Peyer's patch (tissue), 4 donors: ENCODE measurements around the gene EYA3. TPM values are rescaled to one million over a fixed set of nuclear protein-coding genes. Genes with fewer than 3 reads are reported as not detected.

Experiments used
- DNase-seq, 3 donors: peaks; one replicate each; pipeline ENCODE4 v3.0.0-alpha.2; 2017 to 2019
- H3K27ac ChIP-seq, 4 donors: fragments of 200-600 bp; sonication (generic); one replicate each; pipeline ENCODE4 v1.5.1; 2016 to 2019
- H3K27me3 ChIP-seq, 2 donors: fragments of 200-600 bp; sonication (generic); one replicate each; pipeline ENCODE4 v1.5.1; 2019
- H3K36me3 ChIP-seq, 3 donors: fragments of 200-600 bp; sonication (generic); one replicate each; pipeline ENCODE4 v1.5.1; 2016 to 2019
- H3K4me1 ChIP-seq, 4 donors: fragments of 200-600 bp; sonication (generic); one replicate each; pipeline ENCODE4 v1.5.1; 2016 to 2019
- H3K4me3 ChIP-seq, 4 donors: fragments of 200-600 bp; sonication (generic); 1 replicate in 3 of 4; 2 replicates in 1 of 4; pipeline ENCODE4 v1.5.1; 2016 to 2019; ENCODE audit warnings: mild to moderate bottlenecking in 1 of 4
- H3K9me3 ChIP-seq, 4 donors: fragments of 200-600 bp; sonication (generic); one replicate each; pipeline ENCODE4 v1.5.1; 2016 to 2019; ENCODE audit warnings: mild to moderate bottlenecking in 1 of 4
- CTCF ChIP-seq, 6 experiments: fragments of 450-650 bp in 4 of 6; fragments of 200-600 bp in 2 of 6; sonication (generic) in 1 of 6; IDR thresholded peaks; one replicate each; pipeline ENCODE4 v1.5.1; 2017 to 2019; ENCODE audit warnings: antibody characterized with exemption in 6 of 6, mild to moderate bottlenecking in 3 of 6, moderate library complexity in 1 of 6
- POLR2A ChIP-seq, 2 donors: fragments of 450-650 bp; IDR thresholded peaks; one replicate each; pipeline ENCODE4 v1.5.1; 2017; ENCODE audit warnings: antibody characterized with exemption in 2 of 2, mild to moderate bottlenecking in 2 of 2, moderate library complexity in 2 of 2
- total RNA-seq, 4 donors: library from RNA; depleted of rRNA; stranded (reverse); fragments of >200 nt; gene quantifications; one replicate each; pipeline ENCODE4 v1.1.0, GENCODE V29; 2016

Gene EYA3
- total RNA-seq, 4 donors from 2014 or later: 17.1 to 32.2 (median 23.4) TPM

- no peak overlapping the region for H3K4me3 ChIP-seq
- H3K4me1 ChIP-seq: no peaks in the 10 kb centered on the region
- H3K27ac ChIP-seq: no peak overlapping the region
- no peak for DNase-seq
- TF ChIP-seq CTCF (IDR thresholded peaks at IDR 0.05) (no peak), POLR2A (IDR thresholded peaks at IDR 0.05) (no peak)
- peaks cover 0 to 2% (median 0%) of the 10 kb centered on the region in 3 donors for H3K36me3 ChIP-seq
- H3K9me3 ChIP-seq: no peaks in the 10 kb centered on the region
- H3K27me3 ChIP-seq: no peaks in the 10 kb centered on the region
These were observed 57.2 kb downstream of the EYA3 start for GRCh38 chr1:28031173-28031572.

GRCh38 chr1:28028873-28029654 lies 59.3 kb downstream of the EYA3 start:
- Histone ChIP-seq H3K27me3 (no peaks in the 10 kb centered on the region), H3K9me3 (no peaks in the 10 kb centered on the region), H3K4me3 (no peak overlapping the region), H3K27ac (no peak overlapping the region), H3K4me1 (no peaks in the 10 kb centered on the region), H3K36me3 (peaks cover 0 to 7% (median 0%) of the 10 kb centered on the region in 3 donors)
- DNase-seq: no peak
- TF ChIP-seq POLR2A (IDR thresholded peaks at IDR 0.05) (no peak), CTCF (IDR thresholded peaks at IDR 0.05) (no peak)

GRCh38 chr1:28027660-28028059 lies 60.8 kb downstream of the EYA3 start:
- DNase-seq: no peak
- no peak overlapping the region for H3K4me3 ChIP-seq
- no peaks in the 10 kb centered on the region for H3K9me3 ChIP-seq

GRCh38 chr1:28027238-28027637 lies 61.2 kb downstream of the EYA3 start:
- Histone ChIP-seq H3K27ac (no peak overlapping the region), H3K36me3 (peaks cover 0 to 7% (median 0%) of the 10 kb centered on the region in 3 donors), H3K9me3 (no peaks in the 10 kb centered on the region), H3K4me1 (no peaks in the 10 kb centered on the region), H3K27me3 (no peaks in the 10 kb centered on the region), H3K4me3 (no peak overlapping the region)
- no peak for DNase-seq
- TF ChIP-seq CTCF (IDR thresholded peaks at IDR 0.05) (no peak), POLR2A (IDR thresholded peaks at IDR 0.05) (no peak)

More at GRCh38 chr1:28027660-28028059, 60.8 kb downstream of the EYA3 start:
- Histone ChIP-seq H3K36me3 (peaks cover 0 to 7% (median 0%) of the 10 kb centered on the region in 3 donors), H3K27ac (no peak overlapping the region), H3K27me3 (no peaks in the 10 kb centered on the region), H3K4me1 (no peaks in the 10 kb centered on the region)
- TF ChIP-seq CTCF (IDR thresholded peaks at IDR 0.05): no peak
- no peak for TF ChIP-seq POLR2A (IDR thresholded peaks at IDR 0.05)

GRCh38 chr1:28026329-28026728 lies 62.1 kb downstream of the EYA3 start:
- DNase-seq: no peak
- H3K36me3 ChIP-seq: peaks cover 0 to 7% (median 0%) of the 10 kb centered on the region in 3 donors
- TF ChIP-seq POLR2A (IDR thresholded peaks at IDR 0.05): no peak
- no peak for TF ChIP-seq CTCF (IDR thresholded peaks at IDR 0.05)

More at GRCh38 chr1:28026329-28026728, 62.1 kb downstream of the EYA3 start:
- H3K27ac ChIP-seq: no peak overlapping the region
- H3K4me1 ChIP-seq: no peaks in the 10 kb centered on the region
- no peaks in the 10 kb centered on the region for H3K9me3 ChIP-seq
- H3K27me3 ChIP-seq: no peaks in the 10 kb centered on the region
- H3K4me3 ChIP-seq: no peak overlapping the region
